Breast epithelium (tissue), 4 donors: ENCODE data around the gene CHMP3. TPM values are rescaled to one million over a fixed set of nuclear protein-coding genes. Genes with fewer than 3 reads are reported as not detected.

Experiments
- DNase-seq, 2 donors: peaks; one replicate each; pipeline ENCODE4 v3.0.0-alpha.2; 2019; ENCODE audit warnings: low spot score in 2 of 2
- H3K27ac ChIP-seq, 2 donors: fragments of 200-600 bp; sonication (generic) in 1 of 2; one replicate each; pipeline ENCODE4 v1.5.1; 2016 to 2019; ENCODE audit warnings: mild to moderate bottlenecking in 1 of 2
- H3K27me3 ChIP-seq, 2 donors: fragments of 200-600 bp; sonication (generic) in 1 of 2; one replicate each; pipeline versions ENCODE4 v1.5.1 to v1.6.0; 2017 to 2019; ENCODE audit warnings: control low read depth in 1 of 2, mild to moderate bottlenecking in 1 of 2
- H3K36me3 ChIP-seq: fragments of 200-600 bp; one replicate; pipeline ENCODE4 v1.5.1; 2019
- H3K4me1 ChIP-seq, 2 donors: fragments of 200-600 bp; sonication (generic); one replicate each; pipeline ENCODE4 v1.5.1; 2016 to 2019; ENCODE audit warnings: control low read depth in 1 of 2
- H3K4me3 ChIP-seq, 3 donors: fragments of 200-600 bp; sonication (generic); 1 replicate in 2 of 3; 2 replicates in 1 of 3; pipeline ENCODE4 v1.5.1; 2016 to 2019; ENCODE audit warnings: mild to moderate bottlenecking in 3 of 3, moderate library complexity in 2 of 3
- H3K9me3 ChIP-seq, 2 donors: fragments of 200-600 bp; sonication (generic) in 1 of 2; one replicate each; pipeline ENCODE4 v1.5.1; 2016 to 2019; ENCODE audit warnings: control low read depth in 1 of 2
- CTCF ChIP-seq, 3 donors: fragments of 450-650 bp; IDR thresholded peaks; one replicate each; pipeline ENCODE4 v1.5.1; 2016 to 2017; ENCODE audit warnings: antibody characterized with exemption in 3 of 3, mild to moderate bottlenecking in 3 of 3, moderate library complexity in 3 of 3
- POLR2A ChIP-seq: fragments of 450-650 bp; IDR thresholded peaks from one replicate; pipeline ENCODE4 v1.6.1; 2016; ENCODE audit warnings: antibody characterized with exemption, mild to moderate bottlenecking, moderate library complexity
- POLR2AphosphoS5 ChIP-seq, 3 donors: sonication (generic); formaldehyde crosslinking; IDR thresholded peaks; one replicate each; pipeline ENCODE4 v1.6.1; 2017; ENCODE audit warnings: antibody characterized with exemption in 3 of 3
- intact Hi-C: fragments of 100-400 bp; cut with DNase I; formaldehyde crosslinking; loops from one replicate; pipeline ENCODE4 v1.15.1; 2023; ENCODE audit warnings: low total_unique reads
- total RNA-seq, 3 donors: library from RNA; depleted of rRNA; stranded (reverse); fragments of >200 nt; gene quantifications; one replicate each; pipeline ENCODE4 v1.1.0, GENCODE V29; 2016

CHMP3 gene
- total RNA-seq, 3 donors from 2014 or later, result 77.7 to 202 (median 97.3) TPM

DNA sequence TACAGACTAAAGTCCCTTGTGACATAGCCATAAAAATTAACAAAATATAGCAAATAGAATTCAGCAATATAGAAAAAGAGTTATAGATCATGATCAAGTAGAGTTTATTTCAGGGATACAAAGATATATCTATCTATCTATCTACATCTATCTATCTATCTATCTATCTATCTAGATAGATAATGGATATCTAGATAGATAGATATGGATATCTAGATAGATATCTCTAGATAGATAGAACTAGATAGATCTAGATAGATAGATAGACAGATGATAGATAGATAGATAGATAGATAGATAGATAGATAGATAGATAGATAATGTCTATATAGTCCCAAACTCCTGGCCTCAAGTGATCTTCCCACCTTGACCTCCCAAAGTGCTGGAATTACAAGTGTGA lies 17.3 kb upstream of the CHMP3 start:
- H3K36me3 ChIP-seq, result no peaks in the 10 kb centered on the region
- intact Hi-C loops, result no loop called here
- TF ChIP-seq POLR2A, result no peak
- TF ChIP-seq CTCF (IDR thresholded peaks at IDR 0.05), result no peak
- TF ChIP-seq POLR2AphosphoS5 (IDR thresholded peaks at IDR 0.05), result no peak
- peaks cover 0 to 6% of the 10 kb centered on the region in 2 donors for H3K9me3 ChIP-seq
- H3K4me3 ChIP-seq, result no peak overlapping the region
- no peaks in the 10 kb centered on the region for H3K4me1 ChIP-seq
- no peak for DNase-seq
- no peak overlapping the region for H3K27ac ChIP-seq
- H3K27me3 ChIP-seq, result no peaks in the 10 kb centered on the region

GRCh38 chr2:86577817-86578456 lies 14.7 kb upstream of the CHMP3 start:
- Histone ChIP-seq H3K4me3 (no peak overlapping the region), H3K9me3 (peaks cover 0 to 6% of the 10 kb centered on the region in 2 donors), H3K27ac (no peak overlapping the region), H3K27me3 (no peaks in the 10 kb centered on the region), H3K4me1 (no peaks in the 10 kb centered on the region), H3K36me3 (no peaks in the 10 kb centered on the region)
- DNase-seq, result no peak
- intact Hi-C loops, result no loop called here
- TF ChIP-seq POLR2AphosphoS5 (IDR thresholded peaks at IDR 0.05) (no peak), CTCF (IDR thresholded peaks at IDR 0.05) (no peak), POLR2A (no peak)

DNA sequence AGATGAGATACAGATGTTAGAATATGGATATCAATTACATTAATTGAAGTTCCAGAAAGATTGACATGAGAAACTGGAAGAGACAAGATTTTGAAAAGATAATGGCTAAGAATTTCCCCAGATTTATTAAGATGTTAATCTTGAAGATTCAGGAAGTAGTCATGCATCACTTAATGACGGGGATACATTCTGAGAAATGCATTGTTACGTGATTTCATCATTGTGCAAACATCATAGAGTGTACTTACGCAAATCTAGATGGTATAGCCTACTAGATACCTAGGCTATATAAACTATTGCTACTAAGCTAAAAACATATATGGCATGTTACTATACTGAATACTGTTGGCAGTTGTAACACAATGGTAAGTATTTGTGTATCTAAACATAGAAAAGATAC lies 6.8 kb upstream of the CHMP3 start:
- no peaks in the 10 kb centered on the region for H3K4me1 ChIP-seq
- DNase-seq, result no peak
- no peaks in the 10 kb centered on the region for H3K36me3 ChIP-seq
- intact Hi-C loops, result no loop called here
- no peak overlapping the region for H3K27ac ChIP-seq
- H3K4me3 ChIP-seq, result no peak overlapping the region
- TF ChIP-seq POLR2A (no peak), CTCF (IDR thresholded peaks at IDR 0.05) (no peak)
- no peaks in the 10 kb centered on the region for H3K9me3 ChIP-seq
- no peaks in the 10 kb centered on the region for H3K27me3 ChIP-seq

DNA sequence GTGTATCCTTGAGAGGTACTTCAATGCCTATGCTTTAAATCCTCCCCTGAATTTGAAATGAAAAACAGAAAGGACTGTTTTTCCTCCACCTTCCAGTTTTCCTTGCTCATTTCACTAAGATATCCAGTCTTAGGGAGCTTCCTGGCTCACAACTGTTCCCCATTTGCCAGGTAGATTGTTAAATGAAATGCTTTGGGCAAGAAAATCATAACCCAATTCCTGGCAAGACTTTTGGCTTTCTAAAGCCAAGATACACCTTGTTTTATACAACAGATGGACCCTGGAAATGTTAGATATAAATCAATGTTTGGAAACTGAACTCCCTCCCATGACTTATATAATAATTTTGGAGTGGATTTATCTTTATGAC lies 3.6 kb upstream of the CHMP3 start:
- intact Hi-C loops, result no loop called here
- H3K36me3 ChIP-seq, result no peaks in the 10 kb centered on the region

More for the DNA sequence above, 3.6 kb upstream of the CHMP3 start:
- no peak for DNase-seq
- H3K4me3 ChIP-seq, result no peak overlapping the region
- H3K27ac ChIP-seq, result no peak overlapping the region
- no peak for TF ChIP-seq POLR2AphosphoS5 (IDR thresholded peaks at IDR 0.05)
- TF ChIP-seq POLR2A, result no peak
- no peak for TF ChIP-seq CTCF (IDR thresholded peaks at IDR 0.05)
- H3K27me3 ChIP-seq, result no peaks in the 10 kb centered on the region
- no peaks in the 10 kb centered on the region for H3K4me1 ChIP-seq
- H3K9me3 ChIP-seq, result no peaks in the 10 kb centered on the region
